Trophoblast cell (in vitro differentiated cells and primary cell): Measurements from ENCODE around the gene WDR41.

Source experiments
- DNase-seq, 2 donors: peaks; one replicate each; pipeline ENCODE4 v3.0.0-alpha.2; 2016
- H2AFZ ChIP-seq: 2 replicates; pipeline ENCODE4 v1.6.1; 2013; ENCODE audit warnings: low read length, moderate library complexity, mild to moderate bottlenecking; ENCODE audit not compliant: insufficient read depth, poor library complexity
- H2AK5ac ChIP-seq: 2 replicates; pipeline ENCODE4 v1.6.1; 2013; ENCODE audit warnings: mild to moderate bottlenecking, low read length
- H2BK120ac ChIP-seq: 2 replicates; pipeline ENCODE4 v1.6.1; 2013; ENCODE audit warnings: low read length, mild to moderate bottlenecking, moderate library complexity; ENCODE audit not compliant: insufficient read depth, poor library complexity
- H2BK12ac ChIP-seq: 2 replicates; pipeline ENCODE4 v1.6.1; 2013; ENCODE audit warnings: mild to moderate bottlenecking, low read length, moderate library complexity
- H2BK5ac ChIP-seq: 2 replicates; pipeline ENCODE4 v1.6.1; 2013; ENCODE audit warnings: low read length, low read depth, moderate library complexity, mild to moderate bottlenecking; ENCODE audit not compliant: poor library complexity
- H3K14ac ChIP-seq: 2 replicates; pipeline ENCODE4 v1.6.1; 2013; ENCODE audit warnings: mild to moderate bottlenecking, low read length
- H3K18ac ChIP-seq: 2 replicates; pipeline ENCODE4 v1.6.1; 2013; ENCODE audit warnings: mild to moderate bottlenecking, low read length
- H3K23ac ChIP-seq: 2 replicates; pipeline ENCODE4 v1.6.1; 2013; ENCODE audit warnings: low read length
- H3K27ac ChIP-seq: 2 replicates; pipeline ENCODE4 v1.5.1; 2013; ENCODE audit warnings: low read depth, mild to moderate bottlenecking, inconsistent platforms, low read length, moderate library complexity
- H3K27me3 ChIP-seq: 2 replicates; pipeline ENCODE4 v1.6.1; 2013; ENCODE audit warnings: inconsistent platforms, mild to moderate bottlenecking, low read length, moderate library complexity; ENCODE audit not compliant: insufficient read depth
- H3K36me3 ChIP-seq, 2 experiments: 1 replicate in 1 of 2; 2 replicates in 1 of 2; pipeline ENCODE4 v1.6.1; 2013; ENCODE audit warnings: low read length in 2 of 2, mild to moderate bottlenecking in 2 of 2, moderate library complexity in 1 of 2; ENCODE audit not compliant: insufficient read depth in 2 of 2, control insufficient read depth in 1 of 2
- H3K4ac ChIP-seq: 2 replicates; pipeline ENCODE4 v1.6.1; 2013; ENCODE audit warnings: low read depth, mild to moderate bottlenecking, low read length, moderate library complexity
- H3K4me1 ChIP-seq, 2 experiments: 1 replicate in 1 of 2; 2 replicates in 1 of 2; pipeline ENCODE4 v1.6.1; 2013; ENCODE audit warnings: low read length in 2 of 2, mild to moderate bottlenecking in 2 of 2, moderate library complexity in 1 of 2; ENCODE audit not compliant: insufficient read depth in 2 of 2, control insufficient read depth in 1 of 2
- H3K4me2 ChIP-seq: 2 replicates; pipeline ENCODE4 v1.6.1; 2013; ENCODE audit warnings: inconsistent platforms, mild to moderate bottlenecking, low read length, moderate library complexity
- H3K4me3 ChIP-seq: 2 replicates; pipeline ENCODE4 v1.5.1; 2013; ENCODE audit warnings: mild to moderate bottlenecking, low read depth, low read length, inconsistent platforms
- H3K79me1 ChIP-seq: one replicate; pipeline ENCODE4 v1.6.1; 2013; ENCODE audit warnings: low read length
- H3K79me2 ChIP-seq: 2 replicates; pipeline ENCODE4 v1.6.1; 2013; ENCODE audit warnings: low read length, mild to moderate bottlenecking; ENCODE audit not compliant: control insufficient read depth, insufficient read depth, poor library complexity
- H3K9ac ChIP-seq: 2 replicates; pipeline ENCODE4 v1.6.1; 2013; ENCODE audit warnings: mild to moderate bottlenecking, low read length
- H3K9me3 ChIP-seq: 2 replicates; pipeline ENCODE4 v1.6.1; 2013; ENCODE audit warnings: low read depth, mild to moderate bottlenecking, control low read depth, inconsistent platforms, low read length; ENCODE audit not compliant: insufficient read depth
- H4K12ac ChIP-seq: 2 replicates; pipeline ENCODE4 v1.6.1; 2013; ENCODE audit warnings: low read depth, mild to moderate bottlenecking, low read length, moderate library complexity
- H4K8ac ChIP-seq: 2 replicates; pipeline ENCODE4 v1.6.1; 2013; ENCODE audit warnings: low read depth, mild to moderate bottlenecking, low read length, moderate library complexity
- H4K91ac ChIP-seq: one replicate; pipeline ENCODE4 v1.6.1; 2013; ENCODE audit warnings: low read depth, mild to moderate bottlenecking, low read length, moderate library complexity
- WGBS: extraction: QIAGEN DNeasy Blood & Tissue Kit; methylation state at CpG from one replicate; pipeline ENCODE4 v1.1.7; 2013; ENCODE audit warnings: missing lambda C conversion rate; ENCODE audit not compliant: insufficient read length, insufficient coverage; ENCODE audit errors: extremely low coverage; 5-methylcytosine and 5-hydroxymethylcytosine counted together

WDR41 gene

GRCh38 chr5:77418162-77418561 is 74.0 kb downstream of the WDR41 start:
- Histone ChIP-seq H3K79me1 (no peaks in the 10 kb centered on the region), H2AK5ac (no peak overlapping the region), H3K4ac (no peak overlapping the region), H2BK120ac (no peak overlapping the region), H3K9me3 (no peaks in the 10 kb centered on the region), H3K4me2 (no peak overlapping the region), H3K4me3 (no peak overlapping the region), H3K27me3 (no peaks in the 10 kb centered on the region), H3K27ac (no peak overlapping the region), H4K91ac (no peak overlapping the region), H2AFZ (no peak overlapping the region), H3K18ac (no peak overlapping the region), H3K79me2 (no peaks in the 10 kb centered on the region), H2BK5ac (no peak overlapping the region), H3K36me3 (no peaks in the 10 kb centered on the region), H3K23ac (no peak overlapping the region), H4K8ac (no peak overlapping the region), H3K9ac (no peak overlapping the region), H3K4me1 (no peaks in the 10 kb centered on the region), H2BK12ac (no peak overlapping the region), H4K12ac (no peak overlapping the region), H3K14ac (no peak overlapping the region)
- DNase-seq = no peak
- no CpG with 5 or more reads among the region's 5 CpGs for WGBS

- H3K14ac ChIP-seq = no peak overlapping the region
- no peaks in the 10 kb centered on the region for H3K27me3 ChIP-seq
- H3K9me3 ChIP-seq = peaks cover 3% of the 10 kb centered on the region
- no peaks in the 10 kb centered on the region for H3K4me1 ChIP-seq
- no peak overlapping the region for H2AFZ ChIP-seq
- H3K18ac ChIP-seq = no peak overlapping the region
- H4K12ac ChIP-seq = no peak overlapping the region
- no peak overlapping the region for H2BK5ac ChIP-seq
- DNase-seq = no peak
- no peak overlapping the region for H3K4me3 ChIP-seq
- no peak overlapping the region for H2BK12ac ChIP-seq
- WGBS = no CpG with 5 or more reads among the region's 7 CpGs
- no peak overlapping the region for H3K27ac ChIP-seq
- no peak overlapping the region for H3K23ac ChIP-seq
- no peaks in the 10 kb centered on the region for H3K79me2 ChIP-seq
- no peak overlapping the region for H3K9ac ChIP-seq
- no peaks in the 10 kb centered on the region for H3K79me1 ChIP-seq
- H4K91ac ChIP-seq = no peak overlapping the region
- H2BK120ac ChIP-seq = no peak overlapping the region
- H3K4me2 ChIP-seq = no peak overlapping the region
- H3K4ac ChIP-seq = no peak overlapping the region
- H2AK5ac ChIP-seq = no peak overlapping the region
- no peak overlapping the region for H4K8ac ChIP-seq
- H3K36me3 ChIP-seq = no peaks in the 10 kb centered on the region
These were observed 79.1 kb downstream of the WDR41 start for GRCh38 chr5:77413049-77413448.

- Histone ChIP-seq H2BK5ac (no peak overlapping the region), H3K27ac (no peak overlapping the region), H3K23ac (no peak overlapping the region), H3K36me3 (no peaks in the 10 kb centered on the region), H2BK120ac (no peak overlapping the region), H4K8ac (no peak overlapping the region), H3K4ac (no peak overlapping the region), H3K4me2 (no peak overlapping the region), H4K91ac (no peak overlapping the region), H4K12ac (no peak overlapping the region), H3K9me3 (peaks cover 3% of the 10 kb centered on the region), H3K9ac (no peak overlapping the region), H3K14ac (no peak overlapping the region), H3K79me1 (no peaks in the 10 kb centered on the region), H3K4me3 (no peak overlapping the region), H2BK12ac (no peak overlapping the region), H2AK5ac (no peak overlapping the region), H3K18ac (no peak overlapping the region), H3K27me3 (no peaks in the 10 kb centered on the region), H3K4me1 (no peaks in the 10 kb centered on the region), H2AFZ (no peak overlapping the region), H3K79me2 (no peaks in the 10 kb centered on the region)
- WGBS = no CpG with 5 or more reads among the region's 10 CpGs
- DNase-seq = no peak
These were observed 82.1 kb downstream of the WDR41 start for GRCh38 chr5:77409870-77410621.

- no peak overlapping the region for H4K12ac ChIP-seq
- H2BK120ac ChIP-seq = no peak overlapping the region
- no peaks in the 10 kb centered on the region for H3K79me1 ChIP-seq
- H3K4me3 ChIP-seq = no peak overlapping the region
- no peak overlapping the region for H4K91ac ChIP-seq
- H3K27me3 ChIP-seq = no peaks in the 10 kb centered on the region
- WGBS = no CpG with 5 or more reads among the region's 10 CpGs
- no peak overlapping the region for H3K9ac ChIP-seq
- no peaks in the 10 kb centered on the region for H3K4me1 ChIP-seq
- H3K14ac ChIP-seq = no peak overlapping the region
- no peaks in the 10 kb centered on the region for H3K79me2 ChIP-seq
- H3K36me3 ChIP-seq = no peaks in the 10 kb centered on the region
- H3K27ac ChIP-seq = no peak overlapping the region
- H3K4me2 ChIP-seq = no peak overlapping the region
- no peak overlapping the region for H2AFZ ChIP-seq
- no peak overlapping the region for H2AK5ac ChIP-seq
- H3K18ac ChIP-seq = no peak overlapping the region
- peaks cover 3% of the 10 kb centered on the region for H3K9me3 ChIP-seq
- no peak overlapping the region for H3K4ac ChIP-seq
- no peak overlapping the region for H2BK12ac ChIP-seq
- no peak overlapping the region for H3K23ac ChIP-seq
- H4K8ac ChIP-seq = no peak overlapping the region
- H2BK5ac ChIP-seq = no peak overlapping the region
- DNase-seq = no peak
These were observed 85.0 kb downstream of the WDR41 start for GRCh38 chr5:77407152-77407551.
